ENCODE data around the gene MUC4. TPM values are rescaled to one million over a fixed set of nuclear protein-coding genes. Genes with fewer than 3 reads are reported as not detected.
"Not testable (repeated sequence)": the region's sequence is repeated elsewhere in the genome, so short reads cannot be mapped to it uniquely, and the experiment has no call there.

MUC4 gene
- total RNA-seq, 2 donors from 2014 or later, result 8.6 to 12.0 TPM

GRCh38 chr3:195731356-195731905, 80.3 kb downstream of the MUC4 start:
- no peak for DNase-seq (ENCODE audit: low spot score)
- TF ChIP-seq CTCF (IDR thresholded peaks at IDR 0.05) (no peak), POLR2A (IDR thresholded peaks at IDR 0.05) (no peak), POLR2AphosphoS5 (IDR thresholded peaks at IDR 0.05) (no peak)
- Histone ChIP-seq H3K36me3 (no peaks in the 10 kb centered on the region), H3K27me3 (replicated peaks; ENCODE audit: insufficient read depth) (no peaks in the 10 kb centered on the region), H3K4me3 (no peak overlapping the region), H3K9me3 (no peaks in the 10 kb centered on the region), H3K4me1 (replicated peaks) (peaks cover 4% of the 10 kb centered on the region), H3K27ac (no peak overlapping the region)
- intact Hi-C loops (cut with DNase I), result no loop called here
- WGBS, result 88% methylated on average over 11 of the region's 11 CpGs

GRCh38 chr3:195729476-195730251, 82.1 kb downstream of the MUC4 start:
- Histone ChIP-seq H3K27ac (no peak overlapping the region), H3K9me3 (no peaks in the 10 kb centered on the region), H3K36me3 (no peaks in the 10 kb centered on the region), H3K4me1 (replicated peaks) (peaks cover 4% of the 10 kb centered on the region), H3K4me3 (no peak overlapping the region), H3K27me3 (replicated peaks; ENCODE audit: insufficient read depth) (no peaks in the 10 kb centered on the region)
- intact Hi-C loops (cut with DNase I), result no loop called here
- 89% methylated on average over 18 of the region's 18 CpGs for WGBS
- TF ChIP-seq POLR2AphosphoS5 (IDR thresholded peaks at IDR 0.05) (no peak), CTCF (IDR thresholded peaks at IDR 0.05) (no peak), POLR2A (IDR thresholded peaks at IDR 0.05) (no peak)
- DNase-seq (ENCODE audit: low spot score), result no peak

- H3K4me1 ChIP-seq (replicated peaks); H3K27ac ChIP-seq; H3K27me3 ChIP-seq (replicated peaks; ENCODE audit: insufficient read depth); H3K9me3 ChIP-seq; intact Hi-C loops (cut with DNase I); DNase-seq (ENCODE audit: low spot score); H3K4me3 ChIP-seq; H3K36me3 ChIP-seq: not testable (repeated sequence)
- WGBS, result 58% methylated on average over 5 of the region's 5 CpGs
Observed at GRCh38 chr3:195728789-195729188, 82.9 kb downstream of the MUC4 start.

GRCh38 chr3:195727606-195728195, 84.0 kb downstream of the MUC4 start:
- no peaks in the 10 kb centered on the region for H3K27me3 ChIP-seq (replicated peaks; ENCODE audit: insufficient read depth)
- DNase-seq (ENCODE audit: low spot score), result no peak
- H3K9me3 ChIP-seq, result no peaks in the 10 kb centered on the region
- TF ChIP-seq POLR2AphosphoS5 (IDR thresholded peaks at IDR 0.05) (no peak), CTCF (IDR thresholded peaks at IDR 0.05) (no peak), POLR2A (IDR thresholded peaks at IDR 0.05) (no peak)
- 39% methylated on average over 7 of the region's 7 CpGs for WGBS
- H3K4me1 ChIP-seq (replicated peaks), result peaks cover 4% of the 10 kb centered on the region
- peak overlapping the region in 1 of 2 donors; percentile 9 for H3K27ac ChIP-seq
- no peaks in the 10 kb centered on the region for H3K36me3 ChIP-seq
- H3K4me3 ChIP-seq, result no peak overlapping the region
- intact Hi-C loops (cut with DNase I), result no loop called here

GRCh38 chr3:195725916-195726740, 85.6 kb downstream of the MUC4 start:
- DNase-seq (ENCODE audit: low spot score); H3K9me3 ChIP-seq; H3K27me3 ChIP-seq (replicated peaks; ENCODE audit: insufficient read depth); H3K36me3 ChIP-seq; H3K4me3 ChIP-seq; H3K4me1 ChIP-seq (replicated peaks); intact Hi-C loops (cut with DNase I); H3K27ac ChIP-seq: not testable (repeated sequence)
- WGBS, result 88% methylated on average over 31 of the region's 32 CpGs

GRCh38 chr3:195724363-195724762, 87.4 kb downstream of the MUC4 start:
- H3K4me1 ChIP-seq (replicated peaks); H3K36me3 ChIP-seq; H3K4me3 ChIP-seq; H3K27ac ChIP-seq; H3K27me3 ChIP-seq (replicated peaks; ENCODE audit: insufficient read depth); intact Hi-C loops (cut with DNase I); DNase-seq (ENCODE audit: low spot score); H3K9me3 ChIP-seq: not testable (repeated sequence)
- no CpG with 5 or more reads among the region's 13 CpGs for WGBS

- H3K4me1 ChIP-seq (replicated peaks); DNase-seq (ENCODE audit: low spot score); H3K27ac ChIP-seq; H3K4me3 ChIP-seq; H3K27me3 ChIP-seq (replicated peaks; ENCODE audit: insufficient read depth); H3K9me3 ChIP-seq; H3K36me3 ChIP-seq; intact Hi-C loops (cut with DNase I): not testable (repeated sequence)
- 64% methylated on average over 4 of the region's 9 CpGs for WGBS
Observed at GRCh38 chr3:195722996-195723345, 88.8 kb downstream of the MUC4 start.

- H3K36me3 ChIP-seq; H3K27me3 ChIP-seq (replicated peaks; ENCODE audit: insufficient read depth); H3K4me1 ChIP-seq (replicated peaks); intact Hi-C loops (cut with DNase I); DNase-seq (ENCODE audit: low spot score); H3K9me3 ChIP-seq; H3K4me3 ChIP-seq; H3K27ac ChIP-seq: not testable (repeated sequence)
- 84% methylated on average over 10 of the region's 21 CpGs for WGBS
Observed at GRCh38 chr3:195722139-195722995, 89.4 kb downstream of the MUC4 start.

Measured in prostate gland (tissue), 2 donors.